H1 (cell line): ENCODE measurements around the gene GCNT1. TPM values are rescaled to one million over a fixed set of nuclear protein-coding genes. Genes with fewer than 3 reads are reported as not detected.

Source experiments
- CTCF ChIA-PET: fragments of 300-600 bp; sonication (Branson Sonifier 250); formaldehyde crosslinking; loops from one replicate; lab custom pipeline; 2021; ENCODE audit not compliant: partially characterized antibody; lab: Charles Lee
- POLR2A ChIA-PET: fragments of 300-600 bp; sonication (Branson Sonifier 250); formaldehyde crosslinking; loops from one replicate; lab custom pipeline; 2021; ENCODE audit warnings: inconsistent platforms; ENCODE audit not compliant: partially characterized antibody; lab: Charles Lee
- DNase-seq, 2 experiments: peaks; one replicate each; pipeline versions ENCODE4 v3.0.0 to v3.0.0-alpha.2; 2010 to 2022; ENCODE audit warnings: low spot score in 2 of 2, low read depth in 1 of 2, mixed read lengths in 1 of 2
- FAIRE-seq: peaks from 2 replicates; lab custom pipeline; 2011; peaks lifted over from hg19 to GRCh38; lab: Jason Lieb, UNC
- H2AFZ ChIP-seq: 2 replicates; pipeline ENCODE4 v1.8.1; 2012; ENCODE audit warnings: low read length, inconsistent platforms
- H2AK5ac ChIP-seq: 2 replicates; pipeline ENCODE4 v1.6.1; 2013; ENCODE audit warnings: low read depth, low read length
- H2BK120ac ChIP-seq: replicated peaks from 2 replicates; pipeline ENCODE3; 2013; ENCODE audit warnings: low read depth, low read length, inconsistent platforms
- H2BK12ac ChIP-seq: 2 replicates; pipeline ENCODE4 v1.6.1; 2013; ENCODE audit warnings: low read depth, low read length
- H2BK15ac ChIP-seq: 2 replicates; pipeline ENCODE4 v1.6.1; 2013; ENCODE audit warnings: low read length
- H2BK20ac ChIP-seq: 2 replicates; pipeline ENCODE4 v1.6.1; 2013; ENCODE audit warnings: low read length
- H2BK5ac ChIP-seq: 2 replicates; pipeline ENCODE4 v1.6.1; 2013; ENCODE audit warnings: low read depth, low read length
- H3K14ac ChIP-seq: 2 replicates; pipeline ENCODE4 v1.6.1; 2013; ENCODE audit warnings: inconsistent platforms; ENCODE audit not compliant: insufficient read length
- H3K18ac ChIP-seq: 2 replicates; pipeline ENCODE4 v1.6.1; 2013; ENCODE audit warnings: low read length; ENCODE audit errors: extremely low read depth
- H3K23ac ChIP-seq: 2 replicates; pipeline ENCODE4 v1.6.1; 2013; ENCODE audit warnings: inconsistent platforms; ENCODE audit not compliant: insufficient read length
- H3K23me2 ChIP-seq: 2 replicates; pipeline ENCODE4 v1.6.1; 2013; ENCODE audit warnings: low read depth, low read length
- H3K27ac ChIP-seq: 2 replicates; pipeline ENCODE4 v1.6.1; 2011; ENCODE audit warnings: low read depth, low read length, inconsistent platforms
- H3K27me3 ChIP-seq, 4 experiments: replicated peaks in 1 of 4; 1 replicate in 1 of 4; 2 replicates in 3 of 4; pipeline versions ENCODE4 v1.6.1 to v1.8.1; 2011 to 2013; ENCODE audit warnings: low read length in 3 of 4, mild to moderate bottlenecking in 3 of 4, inconsistent platforms in 2 of 4, mixed read lengths in 2 of 4, moderate library complexity in 1 of 4; ENCODE audit not compliant: control insufficient read depth in 3 of 4, insufficient read depth in 3 of 4; ENCODE audit errors: extremely low read depth in 1 of 4
- H3K36me3 ChIP-seq, 4 experiments: 2 replicates each; pipeline versions ENCODE4 v1.6.1 to v1.8.1; 2011 to 2013; ENCODE audit warnings: mild to moderate bottlenecking in 4 of 4, low read length in 3 of 4, moderate library complexity in 2 of 4, control low read depth in 1 of 4, inconsistent platforms in 1 of 4; ENCODE audit not compliant: insufficient read depth in 4 of 4, control insufficient read depth in 2 of 4
- H3K4ac ChIP-seq: replicated peaks from 2 replicates; pipeline ENCODE3; 2013; ENCODE audit warnings: low read length, low read depth, mixed read lengths, inconsistent platforms; ENCODE audit not compliant: insufficient read length
- H3K4me1 ChIP-seq, 4 experiments: replicated peaks in 1 of 4; 1 replicate in 1 of 4; 2 replicates in 3 of 4; pipeline versions ENCODE4 v1.6.1 to v1.8.1; 2011 to 2013; ENCODE audit warnings: low read length in 3 of 4, inconsistent platforms in 2 of 4, mixed read lengths in 1 of 4; ENCODE audit not compliant: insufficient read depth in 4 of 4, control insufficient read depth in 3 of 4
- H3K4me2 ChIP-seq, 2 experiments: 2 replicates each; pipeline versions ENCODE4 v1.6.1 to v1.8.1; 2011 to 2013; ENCODE audit warnings: low read depth in 2 of 2, low read length in 2 of 2, control low read depth in 1 of 2, inconsistent platforms in 1 of 2, mild to moderate bottlenecking in 1 of 2; ENCODE audit not compliant: insufficient read depth in 1 of 2
- H3K4me3 ChIP-seq, 4 experiments: fragments of 200-600, 300-600 bp in 1 of 4; sonication (generic), shearing (Covaris generic), sonication (Bioruptor Twin) in 1 of 4; 2 replicates each; pipeline versions ENCODE4 v1.5.1 to v1.8.1; 2011 to 2016; ENCODE audit warnings: low read length in 4 of 4, low read depth in 3 of 4, control low read depth in 2 of 4, inconsistent platforms in 2 of 4, mild to moderate bottlenecking in 2 of 4, mixed read lengths in 1 of 4, moderate library complexity in 1 of 4; ENCODE audit not compliant: insufficient read depth in 2 of 4; ENCODE audit errors: extremely low read depth in 1 of 4
- H3K56ac ChIP-seq: replicated peaks from 2 replicates; pipeline ENCODE3; 2013; ENCODE audit warnings: low read depth, mild to moderate bottlenecking, mixed read lengths, low read length, inconsistent platforms; ENCODE audit not compliant: insufficient read length
- H3K79me1 ChIP-seq: 2 replicates; pipeline ENCODE4 v1.6.1; 2013; ENCODE audit warnings: low read depth, low read length, control low read depth
- H3K79me2 ChIP-seq, 2 experiments: 2 replicates each; pipeline versions ENCODE4 v1.6.1 to v1.8.1; 2012 to 2013; ENCODE audit warnings: low read length in 2 of 2, mild to moderate bottlenecking in 2 of 2, inconsistent platforms in 1 of 2; ENCODE audit not compliant: insufficient read depth in 2 of 2, control insufficient read depth in 1 of 2
- H3K9ac ChIP-seq, 4 experiments: replicated peaks in 1 of 4; 1 replicate in 1 of 4; 2 replicates in 3 of 4; pipeline versions ENCODE4 v1.6.1 to v1.8.1; 2011 to 2013; ENCODE audit warnings: low read depth in 3 of 4, low read length in 3 of 4, control low read depth in 2 of 4, mild to moderate bottlenecking in 2 of 4, moderate library complexity in 2 of 4, inconsistent platforms in 1 of 4; ENCODE audit errors: extremely low read depth in 1 of 4
- H3K9me3 ChIP-seq, 2 experiments: 2 replicates each; pipeline versions ENCODE4 v1.6.1 to v1.8.1; 2012 to 2013; ENCODE audit warnings: mild to moderate bottlenecking in 2 of 2, moderate library complexity in 2 of 2, control low read depth in 1 of 2, inconsistent platforms in 1 of 2, low read depth in 1 of 2, low read length in 1 of 2, mixed read lengths in 1 of 2; ENCODE audit not compliant: insufficient read depth in 2 of 2
- H4K20me1 ChIP-seq, 2 experiments: replicated peaks in 1 of 2; 2 replicates each; pipeline versions ENCODE3 to v1.8.1; 2011 to 2013; ENCODE audit warnings: inconsistent platforms in 2 of 2, low read length in 2 of 2, mild to moderate bottlenecking in 1 of 2; ENCODE audit not compliant: insufficient read depth in 2 of 2, control insufficient read depth in 1 of 2
- H4K5ac ChIP-seq: 2 replicates; pipeline ENCODE4 v1.6.1; 2013; ENCODE audit warnings: low read length, low read depth, mixed read lengths, inconsistent platforms; ENCODE audit not compliant: insufficient read length
- H4K8ac ChIP-seq: 2 replicates; pipeline ENCODE4 v1.8.0; 2013; ENCODE audit warnings: mild to moderate bottlenecking, moderate library complexity, low read length, inconsistent platforms; ENCODE audit not compliant: insufficient read depth; ENCODE audit errors: extremely low read depth
- H4K91ac ChIP-seq: replicated peaks from 2 replicates; pipeline ENCODE3; 2013; ENCODE audit warnings: low read length, mixed read lengths, inconsistent platforms; ENCODE audit not compliant: insufficient read length
- KDM1A ChIP-seq: fragments of 200-600, 300-600 bp; sonication (generic); IDR thresholded peaks from 2 replicates; pipeline ENCODE4 v1.7.1; 2016; ENCODE audit warnings: mild to moderate bottlenecking, low read length, borderline replicate concordance
- NANOG ChIP-seq: IDR thresholded peaks from 2 replicates; pipeline ENCODE4 v1.6.1; 2011; ENCODE audit warnings: low read length, low read depth, mild to moderate bottlenecking, inconsistent platforms; ENCODE audit not compliant: insufficient read depth, poor library complexity, severe bottlenecking
- RXRA ChIP-seq: IDR thresholded peaks from 2 replicates; pipeline ENCODE4 v1.6.1; 2011; ENCODE audit warnings: low read depth, mild to moderate bottlenecking, low read length, moderate library complexity; ENCODE audit not compliant: insufficient read depth
- SP1 ChIP-seq: IDR thresholded peaks from 2 replicates; pipeline ENCODE4 v1.6.1; 2011; ENCODE audit warnings: low read depth, low read length
- TAF1 ChIP-seq: IDR thresholded peaks from 2 replicates; pipeline ENCODE4 v1.6.1; 2011; ENCODE audit warnings: mild to moderate bottlenecking, low read depth, low read length
- WGBS, 2 experiments: shearing (Covaris generic) in 1 of 2; methylation state at CpG; one replicate each; pipeline versions ENCODE4 v1.1.6 to v1.1.7; 2013 to 2015; ENCODE audit warnings: low lambda C conversion rate in 2 of 2, mixed read lengths in 2 of 2, inconsistent platforms in 1 of 2, low coverage in 1 of 2, missing lambda C conversion rate in 1 of 2; ENCODE audit not compliant: insufficient replicate concordance in 2 of 2, insufficient coverage in 1 of 2, insufficient read length in 1 of 2; ENCODE audit errors: extremely low coverage in 1 of 2, missing lambda C conversion rate in 1 of 2; 5-methylcytosine and 5-hydroxymethylcytosine counted together
- polyA plus RNA-seq, 7 experiments: library from polyadenylated mRNA; depleted of rRNA in 3 of 7; stranded (reverse) in 5 of 7; unstranded in 2 of 7; fragments of >200 nt in 5 of 7; fragments of 200-250 nt in 2 of 7; gene quantifications; 1 replicate in 5 of 7; 2 replicates in 1 of 7; 4 replicates in 1 of 7; pipeline versions ENCODE4 v1.2.1 to v1.2.3, GENCODE V29; 2011 to 2013; ENCODE audit warnings: missing spikeins in 2 of 7, mixed read lengths in 2 of 7
- total RNA-seq: library from RNA; stranded (reverse); fragmentation: NEBNext Ultra II Directional; extraction: Animal tissue kit (Norgen Biotek cat#: 25700); gene quantifications from 2 replicates; pipeline ENCODE4 v1.2.1, GENCODE V29; 2021

GCNT1 gene
- total and polyA plus RNA-seq, 2 of the 8 experiments (the other 6 are each of a cell fraction or from before 2014, with no cell fraction given): 13.0 to 16.5 TPM

DNA sequence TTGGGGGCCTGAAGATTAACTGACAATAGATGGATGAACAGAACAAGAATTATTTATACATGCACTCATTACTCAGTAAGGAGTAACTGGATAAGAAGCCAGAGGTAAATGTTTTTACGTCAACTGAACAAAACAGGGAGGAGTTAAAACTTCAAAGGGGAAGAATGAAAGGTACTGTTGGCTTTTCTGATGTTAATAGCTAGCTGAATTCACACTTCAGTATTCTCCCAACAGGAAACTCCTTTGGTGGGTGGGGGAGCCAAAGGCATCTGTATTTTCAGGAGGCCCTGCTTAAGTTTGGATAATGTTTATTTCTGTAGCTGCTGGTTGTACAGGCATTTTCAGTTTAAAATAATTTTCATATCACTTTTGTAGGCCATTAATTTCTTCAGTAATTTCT, 41.6 kb upstream of the GCNT1 start:
- Histone ChIP-seq H3K18ac (no peak overlapping the region), H3K79me2 (no peaks in the 10 kb centered on the region), H4K91ac (no peak overlapping the region), H3K4me2 (peak overlapping the region in 1 of 2 experiments; percentile 28; a peak in 1 of 4 replicates), H3K36me3 (no peaks in the 10 kb centered on the region), H3K9ac (no peak overlapping the region), H2BK120ac (no peak overlapping the region), H3K79me1 (no peaks in the 10 kb centered on the region), H4K8ac (no peak overlapping the region), H2AK5ac (no peak overlapping the region), H2BK20ac (no peak overlapping the region), H3K27me3 (peaks cover 0 to 4% (median 0%) of the 10 kb centered on the region in 4 experiments; a peak in 1 of 7 replicates), H2AFZ (no peak overlapping the region), H4K5ac (no peak overlapping the region), H3K4me1 (peaks cover 0 to 6% (median 0%) of the 10 kb centered on the region in 4 experiments; a peak in 2 of 7 replicates), H4K20me1 (no peaks in the 10 kb centered on the region), H3K56ac (no peak overlapping the region), H3K23me2 (no peaks in the 10 kb centered on the region), H2BK15ac (no peak overlapping the region), H3K27ac (no peak overlapping the region), H2BK12ac (0 out of 2 replicates have a peak overlapping the region, but pooled peaks have one; percentile 68), H3K4me3 (no peak overlapping the region), H3K23ac (no peak overlapping the region), H2BK5ac (no peak overlapping the region), H3K14ac (no peak overlapping the region), H3K9me3 (peaks cover 0 to 4% of the 10 kb centered on the region in 2 experiments; a peak in 2 of 4 replicates), H3K4ac (no peak overlapping the region)
- FAIRE-seq (peak; percentile 60), DNase-seq (no peak)
- ChIA-PET CTCF (interaction anchor here (0.7 to 1.0 kb wide), 2 partner anchors 10 to 23 kb away, joined by 3 to 4 read pairs; partner anchors contain the start of gene RFK), POLR2A (interaction anchor here (0.9 kb wide), 1 partner anchor 23 kb away, joined by 3 read pairs; the partner anchor contains the start of gene RFK)
- WGBS, 2 experiments: 14% methylated on average over 1 of the region's 1 CpG; no CpG with 5 or more reads in 1 of the 2 experiments
- TF ChIP-seq RXRA (no peak), TAF1 (no peak), NANOG (peak; percentile 18), KDM1A (no peak), SP1 (0 out of 2 replicates have a peak, but pooled peaks have one; percentile 19)
